Ascending aorta (tissue), 2 donors: ENCODE results near the gene SS18L1. TPM values are rescaled to one million over a fixed set of nuclear protein-coding genes. Genes with fewer than 3 reads are reported as not detected.
"Not testable (repeated sequence)": the region's sequence is repeated elsewhere in the genome, so short reads cannot be mapped to it uniquely, and the experiment has no call there.

Experiments
- DNase-seq, 2 donors: peaks; one replicate each; pipeline ENCODE4 v3.0.0-alpha.2; 2019; ENCODE audit warnings: low spot score in 2 of 2
- H3K27ac ChIP-seq, 2 donors: fragments of 200-600 bp; sonication (generic); one replicate each; pipeline ENCODE4 v1.5.1; 2016 to 2017; ENCODE audit warnings: mild to moderate bottlenecking in 1 of 2
- H3K27me3 ChIP-seq: fragments of 200-600 bp; sonication (generic); one replicate; pipeline ENCODE4 v1.5.1; 2017
- H3K36me3 ChIP-seq, 2 donors: fragments of 200-600 bp; sonication (generic); one replicate each; pipeline ENCODE4 v1.5.1; 2016
- H3K4me1 ChIP-seq, 2 donors: fragments of 200-600 bp; sonication (generic); one replicate each; pipeline ENCODE4 v1.5.1; 2016 to 2017; ENCODE audit warnings: mild to moderate bottlenecking in 1 of 2
- H3K4me3 ChIP-seq, 2 donors: fragments of 200-600 bp; sonication (generic); one replicate each; pipeline ENCODE4 v1.5.1; 2016 to 2017; ENCODE audit warnings: mild to moderate bottlenecking in 1 of 2
- H3K9me3 ChIP-seq, 2 donors: fragments of 200-600 bp; sonication (generic); one replicate each; pipeline ENCODE4 v1.5.1; 2016
- intact Hi-C: fragments of 100-400 bp; cut with DNase I; formaldehyde crosslinking; loops from one replicate; pipeline ENCODE4 v1.15.1; 2023
- total RNA-seq: library from RNA; depleted of rRNA; stranded (reverse); fragments of >200 nt; gene quantifications from one replicate; pipeline ENCODE4 v1.1.0, GENCODE V29; 2016
- TF ChIP-seq, protein P1 (sequence below), 3 experiments: fragments of 200-600 bp in 2 of 3; fragments of 450-650 bp in 1 of 3; sonication (generic) in 2 of 3; IDR thresholded peaks; one replicate each; pipeline ENCODE4 v1.5.1; 2016 to 2019; ENCODE audit warnings: antibody characterized with exemption in 3 of 3, mild to moderate bottlenecking in 1 of 3, moderate library complexity in 1 of 3

The SS18L1 gene
- total RNA-seq, 1 donor from 2014 or later: 39.8 TPM

DNA sequence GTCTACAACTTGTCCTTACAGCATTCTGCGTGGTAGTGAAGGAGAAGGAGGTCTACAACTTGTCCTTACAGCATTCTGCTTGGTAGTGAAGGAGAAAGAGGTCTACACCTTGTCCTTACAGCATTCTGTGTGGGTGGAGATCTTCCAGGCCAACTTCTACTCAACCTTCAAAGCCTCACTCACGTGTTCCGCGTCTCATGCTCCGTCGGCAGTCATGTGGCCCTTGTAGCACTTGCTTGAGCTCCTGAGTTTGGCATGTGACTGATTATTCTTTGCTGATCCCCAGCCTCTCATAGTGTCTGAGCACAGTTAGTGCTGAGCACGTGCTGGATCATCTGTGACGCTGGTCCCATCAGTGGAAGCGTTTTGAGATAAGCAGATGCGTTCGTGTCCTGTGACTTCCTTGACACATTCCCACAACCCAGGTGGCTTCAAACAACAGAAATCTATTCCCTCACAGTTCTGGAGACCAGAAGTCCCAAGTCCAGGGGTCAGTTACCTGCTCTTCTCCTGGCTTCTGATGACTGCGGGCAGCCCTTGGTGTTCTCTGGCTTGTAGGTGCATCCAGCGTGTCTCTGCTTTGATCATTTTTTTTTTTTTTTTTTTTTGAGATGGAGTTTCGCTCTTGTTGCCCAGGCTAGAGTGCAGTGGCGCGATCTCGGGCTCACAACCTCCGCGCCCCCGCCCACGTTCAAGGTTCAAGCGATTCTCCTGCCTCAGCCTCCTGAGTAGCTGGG, 2.6 kb downstream of the SS18L1 start:
- Histone ChIP-seq H3K27ac (no peak overlapping the region), H3K4me3 (no peak overlapping the region), H3K27me3 (no peaks in the 10 kb centered on the region), H3K4me1 (peaks cover 9 to 20% of the 10 kb centered on the region in 2 donors), H3K36me3 (no peaks in the 10 kb centered on the region), H3K9me3 (no peaks in the 10 kb centered on the region)
- no peak for DNase-seq
- TF ChIP-seq, protein P1, sequence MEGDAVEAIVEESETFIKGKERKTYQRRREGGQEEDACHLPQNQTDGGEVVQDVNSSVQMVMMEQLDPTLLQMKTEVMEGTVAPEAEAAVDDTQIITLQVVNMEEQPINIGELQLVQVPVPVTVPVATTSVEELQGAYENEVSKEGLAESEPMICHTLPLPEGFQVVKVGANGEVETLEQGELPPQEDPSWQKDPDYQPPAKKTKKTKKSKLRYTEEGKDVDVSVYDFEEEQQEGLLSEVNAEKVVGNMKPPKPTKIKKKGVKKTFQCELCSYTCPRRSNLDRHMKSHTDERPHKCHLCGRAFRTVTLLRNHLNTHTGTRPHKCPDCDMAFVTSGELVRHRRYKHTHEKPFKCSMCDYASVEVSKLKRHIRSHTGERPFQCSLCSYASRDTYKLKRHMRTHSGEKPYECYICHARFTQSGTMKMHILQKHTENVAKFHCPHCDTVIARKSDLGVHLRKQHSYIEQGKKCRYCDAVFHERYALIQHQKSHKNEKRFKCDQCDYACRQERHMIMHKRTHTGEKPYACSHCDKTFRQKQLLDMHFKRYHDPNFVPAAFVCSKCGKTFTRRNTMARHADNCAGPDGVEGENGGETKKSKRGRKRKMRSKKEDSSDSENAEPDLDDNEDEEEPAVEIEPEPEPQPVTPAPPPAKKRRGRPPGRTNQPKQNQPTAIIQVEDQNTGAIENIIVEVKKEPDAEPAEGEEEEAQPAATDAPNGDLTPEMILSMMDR (IDR thresholded peaks at IDR 0.05): no peak
- intact Hi-C loops: loop anchor here (10.0 kb wide), 1 partner anchor 229 kb away; no protein-coding TSS in a partner anchor

DNA sequence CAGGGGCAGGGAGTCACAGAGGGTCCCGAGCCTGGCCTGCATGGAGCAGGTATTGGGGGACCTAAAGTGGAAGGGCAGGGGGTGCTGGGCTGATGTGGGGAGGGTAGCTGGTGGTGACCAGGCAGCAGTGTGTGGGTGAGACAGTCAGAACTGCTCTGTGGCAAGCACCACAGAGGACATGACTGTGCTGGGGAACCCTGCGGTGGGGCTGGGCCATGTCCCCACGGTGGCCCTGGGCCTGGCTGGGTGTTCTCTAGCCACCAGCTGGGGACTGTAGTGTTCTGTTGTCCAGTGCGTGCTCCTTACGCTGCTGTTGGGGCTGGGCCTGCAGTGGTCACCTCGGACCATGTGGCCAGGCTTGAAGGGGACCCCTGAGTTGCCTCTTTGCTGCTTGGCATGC, 3.6 kb downstream of the SS18L1 start:
- intact Hi-C loops: loop anchor here (10.0 kb wide), 1 partner anchor 228 kb away; no protein-coding TSS in a partner anchor
- Histone ChIP-seq H3K4me1 (peaks cover 2 to 12% of the 10 kb centered on the region in 2 donors), H3K27ac (no peak overlapping the region), H3K4me3 (no peak overlapping the region), H3K27me3 (no peaks in the 10 kb centered on the region), H3K9me3 (no peaks in the 10 kb centered on the region), H3K36me3 (no peaks in the 10 kb centered on the region)
- TF ChIP-seq, protein P1 (IDR thresholded peaks at IDR 0.05): no peak
- no peak for DNase-seq

DNA sequence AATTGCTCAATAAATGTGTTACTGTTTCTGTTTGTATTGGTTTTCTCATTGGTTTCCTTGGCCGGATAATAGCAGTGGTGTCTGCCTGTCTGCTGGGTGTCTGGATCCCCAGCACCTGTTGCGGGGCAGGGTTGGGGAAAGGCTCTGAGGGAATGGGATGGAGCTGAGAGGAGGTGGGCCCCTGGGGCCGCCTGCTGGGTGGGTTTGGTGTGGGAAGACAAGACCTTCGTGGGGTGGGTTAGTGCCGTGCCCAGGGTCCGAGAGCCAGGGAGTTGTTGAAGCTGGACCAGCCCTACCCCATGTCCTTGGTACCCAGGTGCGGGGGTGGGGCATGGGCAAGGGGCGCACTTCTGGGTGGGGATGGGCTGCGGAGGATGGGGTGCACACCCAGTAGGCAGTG, 4.0 kb downstream of the SS18L1 start:
- no peaks in the 10 kb centered on the region for H3K27me3 ChIP-seq
- peaks cover 0 to 12% of the 10 kb centered on the region in 2 donors for H3K4me1 ChIP-seq
- H3K9me3 ChIP-seq: no peaks in the 10 kb centered on the region
- intact Hi-C loops: loop anchor here (10.0 kb wide), 1 partner anchor 227 kb away; no protein-coding TSS in a partner anchor
- no peak overlapping the region for H3K27ac ChIP-seq
- no peaks in the 10 kb centered on the region for H3K36me3 ChIP-seq
- H3K4me3 ChIP-seq: no peak overlapping the region
- TF ChIP-seq, protein P1 (IDR thresholded peaks at IDR 0.05): no peak
- no peak for DNase-seq

DNA sequence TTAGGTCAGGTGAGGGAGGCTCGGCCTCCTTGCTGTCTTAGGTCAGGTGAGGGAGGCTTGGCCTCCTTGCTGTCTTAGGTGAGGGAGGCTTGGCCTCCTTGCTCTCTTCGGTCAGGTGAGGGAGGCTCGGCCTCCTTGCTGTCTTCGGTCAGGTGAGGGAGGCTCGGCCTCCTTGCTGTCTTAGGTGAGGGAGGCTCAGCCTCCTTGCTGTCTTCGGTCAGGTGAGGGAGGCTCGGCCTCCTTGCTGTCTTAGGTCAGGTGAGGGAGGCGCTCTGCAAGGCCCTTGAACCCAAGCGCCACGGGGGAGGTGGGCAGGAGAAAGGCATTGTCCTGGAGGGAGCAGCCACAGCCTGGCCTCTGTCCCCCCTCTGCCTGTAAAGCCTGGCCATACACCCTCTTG, 4.8 kb downstream of the SS18L1 start:
- not testable (repeated sequence) for DNase-seq, H3K36me3 ChIP-seq, H3K27me3 ChIP-seq, H3K27ac ChIP-seq, H3K9me3 ChIP-seq, H3K4me3 ChIP-seq
- peaks cover 0 to 12% of the 10 kb centered on the region in 2 donors for H3K4me1 ChIP-seq
- intact Hi-C loops: loop anchor here (10.0 kb wide), 1 partner anchor 226 kb away; no protein-coding TSS in a partner anchor

DNA sequence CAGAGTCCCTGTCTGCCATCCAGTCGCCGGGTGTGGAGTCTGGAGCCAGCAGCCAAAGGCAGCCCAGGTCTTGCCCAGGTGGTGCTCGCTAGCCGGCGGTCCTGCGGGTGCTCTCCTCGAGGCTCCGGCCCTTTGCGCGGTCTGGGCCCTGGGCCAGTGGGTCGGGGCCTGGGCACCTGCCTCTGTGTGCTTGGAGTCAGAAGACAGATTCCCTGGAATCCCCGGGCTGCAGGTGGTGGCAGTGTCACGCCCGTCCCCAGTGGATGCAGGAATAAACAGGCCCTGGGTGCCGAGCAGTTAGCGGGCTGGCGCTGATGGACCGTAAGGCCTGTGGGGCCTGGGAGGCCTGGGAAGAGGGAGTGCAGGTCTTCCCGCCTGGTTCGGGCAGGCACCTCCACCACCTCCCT, 5.3 kb downstream of the SS18L1 start:
- Histone ChIP-seq H3K27me3 (no peaks in the 10 kb centered on the region), H3K27ac (no peak overlapping the region), H3K36me3 (no peaks in the 10 kb centered on the region), H3K4me3 (no peak overlapping the region), H3K9me3 (no peaks in the 10 kb centered on the region), H3K4me1 (peaks cover 0 to 12% of the 10 kb centered on the region in 2 donors)
- TF ChIP-seq, protein P1 (IDR thresholded peaks at IDR 0.05): no peak
- DNase-seq: no peak
- intact Hi-C loops: loop anchor here (10.0 kb wide), 1 partner anchor 226 kb away; no protein-coding TSS in a partner anchor

DNA sequence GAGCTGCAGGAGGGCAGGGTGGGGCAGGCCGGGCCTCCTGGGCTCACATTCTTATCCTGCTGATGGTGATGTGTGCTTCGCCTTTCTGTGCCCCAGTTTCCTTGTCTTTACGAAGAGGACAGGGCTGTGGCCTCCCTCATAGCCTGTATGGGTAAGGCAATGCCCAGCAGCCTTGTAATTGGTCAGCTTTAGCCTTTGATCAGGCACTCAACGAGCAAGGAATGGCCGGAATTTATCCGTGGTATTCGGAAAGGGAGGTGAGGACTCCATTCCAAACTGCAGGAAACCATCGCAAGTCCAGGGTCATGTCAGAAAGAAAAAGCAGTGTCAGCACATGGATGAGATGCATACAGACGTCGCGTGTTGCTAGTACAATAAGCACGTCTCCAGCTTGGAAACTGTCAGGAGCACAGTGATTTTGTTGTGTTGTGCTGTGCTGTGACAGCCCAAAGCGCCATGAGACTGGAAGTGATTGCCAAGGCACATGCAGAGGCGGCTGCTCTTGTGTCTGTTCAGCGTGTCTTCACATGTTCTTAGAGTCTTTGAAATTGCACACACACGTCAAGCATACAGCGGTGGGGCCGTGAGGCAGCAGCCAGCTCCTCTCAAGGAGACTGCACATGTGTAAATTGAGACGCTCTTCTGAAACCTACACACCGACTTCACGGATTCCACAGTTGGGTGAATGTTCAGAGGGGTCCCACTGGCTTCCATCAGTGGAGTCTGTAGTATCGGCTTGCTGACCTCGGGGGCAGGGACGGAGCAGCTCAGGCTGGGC, 6.2 kb downstream of the SS18L1 start:
- Histone ChIP-seq H3K4me1 (peaks cover 0 to 10% of the 10 kb centered on the region in 2 donors), H3K9me3 (no peaks in the 10 kb centered on the region), H3K4me3 (no peak overlapping the region), H3K27me3 (no peaks in the 10 kb centered on the region), H3K27ac (no peak overlapping the region), H3K36me3 (peaks cover 0 to 4% of the 10 kb centered on the region in 2 donors)
- TF ChIP-seq, protein P1 (IDR thresholded peaks at IDR 0.05): no peak
- intact Hi-C loops: loop anchor here (10.0 kb wide), 1 partner anchor 225 kb away; no protein-coding TSS in a partner anchor
- DNase-seq: no peak
